ENCODE measurements around the gene STRN4.
"Not testable (repeated sequence)": the region's sequence is repeated elsewhere in the genome, so short reads cannot be mapped to it uniquely, and the experiment has no call there.

The STRN4 gene, protein sequence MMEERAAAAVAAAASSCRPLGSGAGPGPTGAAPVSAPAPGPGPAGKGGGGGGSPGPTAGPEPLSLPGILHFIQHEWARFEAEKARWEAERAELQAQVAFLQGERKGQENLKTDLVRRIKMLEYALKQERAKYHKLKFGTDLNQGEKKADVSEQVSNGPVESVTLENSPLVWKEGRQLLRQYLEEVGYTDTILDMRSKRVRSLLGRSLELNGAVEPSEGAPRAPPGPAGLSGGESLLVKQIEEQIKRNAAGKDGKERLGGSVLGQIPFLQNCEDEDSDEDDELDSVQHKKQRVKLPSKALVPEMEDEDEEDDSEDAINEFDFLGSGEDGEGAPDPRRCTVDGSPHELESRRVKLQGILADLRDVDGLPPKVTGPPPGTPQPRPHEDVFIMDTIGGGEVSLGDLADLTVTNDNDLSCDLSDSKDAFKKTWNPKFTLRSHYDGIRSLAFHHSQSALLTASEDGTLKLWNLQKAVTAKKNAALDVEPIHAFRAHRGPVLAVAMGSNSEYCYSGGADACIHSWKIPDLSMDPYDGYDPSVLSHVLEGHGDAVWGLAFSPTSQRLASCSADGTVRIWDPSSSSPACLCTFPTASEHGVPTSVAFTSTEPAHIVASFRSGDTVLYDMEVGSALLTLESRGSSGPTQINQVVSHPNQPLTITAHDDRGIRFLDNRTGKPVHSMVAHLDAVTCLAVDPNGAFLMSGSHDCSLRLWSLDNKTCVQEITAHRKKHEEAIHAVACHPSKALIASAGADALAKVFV

DNA sequence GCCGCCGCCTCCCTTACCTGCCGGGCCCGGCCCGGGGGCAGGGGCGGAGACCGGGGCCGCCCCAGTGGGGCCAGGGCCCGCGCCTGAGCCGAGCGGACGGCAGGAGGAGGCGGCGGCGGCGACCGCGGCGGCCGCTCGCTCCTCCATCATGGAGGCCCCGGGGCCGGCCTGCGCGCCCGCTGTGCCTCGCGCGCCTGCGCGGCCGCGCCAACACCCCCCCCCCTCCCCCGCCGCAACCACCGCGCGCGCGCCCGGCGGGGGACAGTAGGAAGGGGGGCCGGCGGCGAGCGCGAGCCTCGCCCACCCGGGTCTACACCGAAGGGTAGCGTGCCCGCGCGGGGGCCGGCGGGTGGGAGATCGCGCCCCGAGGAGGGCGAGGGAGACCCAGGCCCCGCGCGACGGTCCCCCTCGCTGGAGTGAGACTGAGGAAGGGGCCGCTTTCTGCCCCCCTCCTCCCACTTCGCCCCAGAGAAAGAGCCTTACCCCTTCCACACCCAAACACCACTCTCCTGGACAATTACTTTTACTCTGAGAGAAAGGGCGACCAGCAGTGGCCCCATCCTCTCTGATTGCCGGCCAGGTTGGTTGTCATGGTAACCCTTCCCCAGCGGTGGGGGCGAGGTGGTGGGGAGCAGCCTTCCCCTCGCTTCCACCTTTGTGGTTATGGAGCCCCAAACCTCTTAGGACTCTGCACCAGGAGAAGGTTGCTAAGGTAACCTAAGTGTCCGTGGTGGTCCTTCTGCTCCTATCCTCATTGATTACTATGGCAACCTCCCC, at the start of gene STRN4:
Gene STRN4 (minus strand): TSS at position 170 of the 777 bp plus-strand sequence. CDS start 20 bp downstream, at position 150.
- DNase-seq = peak; percentile 38 to 73

DNA sequence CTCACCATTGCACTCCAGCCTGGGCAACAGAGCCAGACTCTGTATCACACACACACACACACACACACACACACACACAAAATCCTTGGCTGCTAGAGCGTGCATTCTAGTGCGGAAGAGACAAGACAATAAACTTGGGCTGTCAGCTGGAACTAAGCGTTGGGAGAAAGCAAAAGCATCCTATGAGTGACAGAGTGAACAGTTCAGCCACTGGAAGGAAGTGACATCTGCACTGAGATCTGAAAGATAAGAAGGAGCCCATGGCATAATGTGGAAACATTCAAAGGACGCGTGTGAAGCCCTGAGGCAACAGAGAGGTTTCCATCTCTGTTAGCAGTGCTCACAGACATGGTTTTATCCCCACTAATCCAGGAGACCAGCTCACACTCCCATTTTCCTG, 45.7 kb upstream of the STRN4 start:
- no peak for DNase-seq

DNA sequence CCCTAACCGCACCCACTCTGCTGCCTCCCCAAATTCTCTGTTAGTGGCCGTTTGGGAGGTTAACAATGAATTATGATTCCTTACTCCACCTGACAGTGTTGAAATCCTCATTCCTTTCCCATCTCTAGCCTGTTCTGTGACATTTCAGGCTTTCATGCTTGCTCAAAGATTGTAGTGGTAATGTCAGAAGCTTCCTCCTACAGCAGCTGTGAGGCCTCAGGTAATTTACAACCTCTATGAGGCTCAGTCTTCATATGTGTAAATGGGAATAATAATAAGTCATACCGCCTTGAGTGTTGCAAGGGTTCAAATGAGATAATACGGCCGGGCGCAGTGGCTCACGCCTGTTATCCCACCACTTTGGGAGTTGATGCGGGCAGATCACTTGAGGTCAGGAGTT, 43.1 kb upstream of the STRN4 start:
- DNase-seq = no peak

DNA sequence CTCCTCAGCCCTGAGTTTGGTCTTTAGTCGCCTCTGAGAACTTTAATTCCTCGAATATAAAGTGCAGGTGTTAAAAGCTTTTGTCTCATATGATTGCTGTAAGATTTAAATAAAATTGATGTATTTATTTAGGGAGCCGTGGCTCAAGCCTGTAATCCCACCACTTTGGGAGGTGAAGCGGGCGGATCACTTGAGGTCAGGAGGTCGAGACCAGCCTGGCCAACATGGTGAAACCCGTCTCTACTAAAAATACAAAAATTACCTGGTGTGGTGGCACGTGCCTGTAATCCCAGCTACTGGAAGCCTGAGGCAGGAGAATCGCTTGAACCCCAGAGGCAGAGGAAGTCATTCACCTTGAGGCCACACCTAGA, 42.7 kb upstream of the STRN4 start:
- DNase-seq = no peak

DNA sequence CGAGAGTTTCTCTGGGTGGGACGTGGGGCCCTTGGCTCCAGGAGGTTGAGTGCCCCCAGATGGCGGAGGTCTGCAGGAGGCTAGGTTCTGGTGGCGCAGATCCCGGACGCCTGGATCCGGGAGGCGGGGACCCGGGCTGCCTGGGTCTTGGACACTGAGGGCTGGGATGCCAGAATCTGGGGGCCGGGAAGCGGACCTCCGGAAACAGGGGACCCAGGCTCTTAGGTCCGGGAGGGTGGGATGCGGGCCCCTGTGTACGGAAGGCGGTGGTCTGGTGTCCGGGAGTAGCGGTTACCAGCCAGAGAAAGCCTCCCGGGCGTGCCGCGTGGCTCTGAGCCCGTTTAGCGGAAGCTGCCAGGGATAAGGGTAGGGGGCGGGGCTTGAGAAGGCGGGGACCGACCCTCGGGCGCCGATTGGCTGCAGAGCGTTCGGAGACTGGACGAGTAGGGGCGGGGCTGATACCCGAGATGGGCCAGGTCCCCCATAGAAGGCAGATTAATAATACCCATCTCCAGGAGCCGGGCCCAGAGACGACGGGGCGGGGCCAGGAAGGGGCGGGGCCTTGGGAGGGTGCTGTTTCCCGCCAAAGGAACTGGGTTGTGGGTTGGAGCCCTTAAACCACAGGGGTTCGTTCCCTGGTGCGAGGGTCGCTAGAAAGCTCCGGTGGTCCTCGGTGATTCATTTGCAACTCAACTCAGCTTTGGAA, 42.2 kb upstream of the STRN4 start, which contains the start of gene SLC1A5:
Gene SLC1A5 (minus strand): TSS at position 333 of the 706 bp plus-strand sequence. CDS start 629 bp downstream, outside the sequence.
- DNase-seq = peak; percentile 95 to 99

DNA sequence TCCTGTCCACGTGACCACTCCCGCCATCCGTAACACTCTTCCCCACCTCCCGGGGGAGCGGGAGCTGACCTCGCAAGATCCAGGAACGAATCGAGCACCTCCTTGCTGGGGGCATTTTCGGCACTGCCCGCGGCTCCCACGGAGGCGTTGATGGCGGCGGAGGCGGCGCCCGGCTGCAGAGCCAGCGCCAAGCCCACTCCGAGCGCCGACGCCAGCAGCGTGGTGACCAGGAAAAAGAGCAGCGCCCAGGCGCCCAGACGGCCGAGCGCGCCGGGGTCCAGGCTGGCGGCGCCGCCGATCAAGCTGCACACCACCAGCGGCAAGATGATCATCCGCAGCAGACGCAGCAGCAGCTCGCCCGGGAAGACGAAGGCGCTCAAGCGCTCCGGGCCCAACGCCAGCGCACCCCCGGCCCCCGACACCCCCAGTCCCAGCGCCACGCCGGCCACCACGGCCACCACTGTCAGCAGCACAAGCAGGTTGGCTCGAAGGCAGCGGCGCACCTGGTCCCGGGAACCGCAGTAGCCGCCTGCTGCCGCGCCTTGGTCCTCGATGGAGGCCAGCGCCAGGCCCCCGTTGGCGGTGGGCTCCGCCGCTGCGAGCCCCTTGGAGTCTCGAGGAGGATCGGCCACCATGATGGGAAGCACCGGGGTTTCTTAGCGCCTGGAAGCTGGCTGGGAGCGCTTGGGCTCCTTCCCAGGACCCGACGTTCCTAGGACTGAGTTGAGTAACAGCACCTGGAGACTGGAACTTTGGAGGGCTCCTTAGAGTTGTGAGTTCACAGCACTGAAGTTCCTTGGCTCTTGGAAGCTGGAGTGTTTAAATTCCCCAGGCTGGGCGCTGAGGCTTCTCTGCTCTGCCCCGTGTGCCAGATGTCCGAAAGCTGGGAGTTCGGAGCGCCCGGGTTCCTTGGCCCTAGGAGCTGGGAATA, 41.3 kb upstream of the STRN4 start:
- DNase-seq = peak in 1 of 2 experiments; percentile 57

DNA sequence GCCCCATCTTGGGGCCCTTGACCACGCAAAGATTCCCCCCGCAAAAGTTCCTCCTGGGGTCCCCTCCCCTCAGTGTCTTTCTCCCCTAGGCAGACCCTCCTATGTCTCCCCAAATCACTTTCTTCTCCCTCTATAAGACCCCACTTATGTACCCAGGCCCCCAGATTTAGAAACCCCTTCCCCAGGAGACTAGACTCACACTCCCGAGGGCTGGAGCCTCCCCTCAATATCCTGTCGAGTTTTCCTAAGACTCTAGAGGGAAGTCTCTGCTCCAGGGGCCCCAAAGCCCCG, 40.7 kb upstream of the STRN4 start:
- DNase-seq = no peak

DNA sequence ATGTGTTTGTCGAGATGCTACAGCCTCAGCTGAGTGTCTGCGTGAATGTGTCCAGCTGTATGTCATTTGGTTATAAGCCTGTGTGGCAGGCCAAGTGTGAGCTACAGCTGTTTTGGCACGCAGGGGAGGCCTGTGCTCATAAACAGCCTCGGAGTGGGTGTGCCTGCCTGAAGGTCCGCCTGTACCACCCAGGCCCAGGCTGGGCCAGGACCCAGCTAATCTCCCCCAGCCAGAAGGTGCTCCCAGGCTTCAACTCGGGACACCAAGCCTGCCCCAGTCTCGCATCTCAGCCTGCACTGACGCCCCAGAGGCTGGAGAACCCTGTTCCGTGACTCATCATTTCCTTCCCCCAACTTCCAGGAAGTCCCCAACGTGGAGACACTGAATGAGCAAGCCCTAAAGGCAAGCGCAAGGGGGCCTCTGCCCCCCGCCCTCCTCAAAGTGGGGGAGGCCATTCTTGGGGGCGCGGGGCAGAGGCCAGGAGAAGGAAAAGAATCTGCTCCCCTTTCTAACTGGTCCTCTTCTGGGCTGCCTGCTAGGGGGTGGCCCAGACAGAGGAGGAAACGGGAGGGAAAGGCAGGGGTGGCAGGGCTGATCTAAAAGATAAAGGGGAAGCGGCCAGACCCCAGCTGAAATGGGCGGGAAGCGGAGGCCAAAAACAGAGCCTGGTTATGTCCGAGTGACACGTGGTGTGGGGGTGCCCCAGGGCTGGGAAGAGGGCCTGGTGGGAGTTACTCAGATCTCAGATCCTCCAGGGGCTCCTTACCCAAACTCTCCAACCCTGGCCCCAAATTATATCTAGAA, 40.2 kb upstream of the STRN4 start:
- DNase-seq = peak; percentile 64 to 66

DNA sequence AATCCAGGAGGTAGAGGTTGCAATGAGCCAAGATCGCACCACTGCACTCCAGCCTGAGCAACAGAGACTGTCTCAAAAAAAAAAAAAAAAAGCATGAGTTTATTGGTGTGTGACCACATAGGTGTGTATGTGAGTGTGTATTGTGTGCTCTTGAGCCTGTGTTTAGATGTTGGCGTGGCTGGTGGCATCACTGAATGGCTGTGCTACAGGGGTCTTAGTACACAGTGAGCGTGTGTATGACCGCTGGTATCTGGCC, 39.7 kb upstream of the STRN4 start:
- no peak for DNase-seq

DNA sequence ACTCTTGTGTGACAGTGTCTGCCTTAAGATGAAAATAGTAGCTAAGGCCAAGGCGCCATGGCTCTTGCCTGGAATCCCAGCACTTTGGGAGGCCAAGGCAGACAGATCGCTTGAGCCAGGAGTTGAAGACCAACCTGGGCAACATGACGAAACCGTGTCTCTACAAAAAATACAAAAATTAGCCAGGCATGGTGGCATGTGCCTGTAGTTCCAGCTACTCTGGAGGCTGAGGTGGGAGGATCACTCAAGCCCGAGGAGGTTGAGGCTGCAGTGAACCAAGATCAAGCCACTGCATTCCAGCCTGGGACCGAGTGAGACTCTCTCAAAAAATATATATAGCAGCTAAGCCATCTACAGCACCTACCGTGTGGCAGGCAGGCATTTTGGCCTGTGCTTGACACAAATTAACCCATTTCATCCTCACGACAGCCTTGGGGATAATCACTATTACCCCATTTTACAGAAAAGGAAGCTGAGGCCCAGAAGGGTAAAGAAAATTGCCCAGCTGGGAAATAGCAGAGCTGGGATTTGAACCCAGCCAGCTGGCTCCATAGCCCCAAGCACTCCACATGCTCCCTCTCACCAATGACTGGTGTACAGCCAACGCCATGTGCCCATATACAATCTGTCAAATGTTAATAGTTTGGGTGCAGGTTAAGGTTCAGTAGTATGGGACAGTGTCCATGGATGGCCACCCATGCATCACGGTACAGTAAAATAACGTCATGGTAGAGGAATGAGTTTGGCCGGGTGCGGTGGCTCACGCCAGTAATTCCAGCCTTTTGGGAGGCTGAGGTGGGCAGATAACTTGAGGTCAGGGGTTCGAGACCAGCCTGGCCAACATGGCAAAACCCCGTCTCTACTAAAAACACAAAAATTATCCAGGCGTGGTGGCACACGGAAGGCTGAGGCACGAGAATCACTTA, 39.1 kb upstream of the STRN4 start:
- no peak for DNase-seq

DNA sequence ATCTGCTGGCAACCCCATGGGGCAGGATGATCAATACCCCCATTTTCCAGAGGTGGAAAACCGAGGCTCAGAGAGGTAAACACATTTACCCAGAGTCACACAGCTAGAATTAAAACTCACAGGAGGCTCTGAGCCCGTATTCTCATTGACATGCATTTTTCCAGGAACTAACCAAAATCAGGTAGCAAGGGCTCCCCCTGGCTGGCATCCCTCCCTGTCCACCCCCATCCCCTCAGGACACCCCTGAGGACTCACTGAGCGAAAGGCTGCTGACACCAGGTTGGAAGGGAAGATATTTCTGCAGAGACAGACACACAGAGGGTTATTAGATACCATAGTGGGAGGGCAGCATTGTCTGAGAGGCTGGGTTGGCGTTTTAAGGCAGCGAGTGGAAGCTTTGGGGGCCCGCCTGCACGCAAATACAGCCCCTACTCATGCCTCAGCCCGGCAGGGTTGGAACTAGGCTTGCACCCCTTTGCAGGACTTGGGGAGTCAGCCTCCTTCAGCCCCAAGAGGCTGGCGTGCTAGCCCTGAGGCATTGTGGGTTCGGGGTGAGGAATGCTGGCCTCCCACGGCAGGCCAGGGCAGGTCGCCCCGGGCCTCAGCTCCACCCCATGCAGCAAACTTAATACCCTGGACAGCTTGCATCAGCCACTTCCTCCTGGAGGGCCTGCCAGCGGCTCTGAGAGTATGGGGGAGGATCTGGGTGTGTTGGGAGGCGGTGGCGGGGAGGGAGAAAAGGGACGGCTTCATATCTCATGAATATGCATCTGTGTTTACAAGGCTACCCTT, 38.2 kb upstream of the STRN4 start:
- DNase-seq = peak; percentile 14 to 61

DNA sequence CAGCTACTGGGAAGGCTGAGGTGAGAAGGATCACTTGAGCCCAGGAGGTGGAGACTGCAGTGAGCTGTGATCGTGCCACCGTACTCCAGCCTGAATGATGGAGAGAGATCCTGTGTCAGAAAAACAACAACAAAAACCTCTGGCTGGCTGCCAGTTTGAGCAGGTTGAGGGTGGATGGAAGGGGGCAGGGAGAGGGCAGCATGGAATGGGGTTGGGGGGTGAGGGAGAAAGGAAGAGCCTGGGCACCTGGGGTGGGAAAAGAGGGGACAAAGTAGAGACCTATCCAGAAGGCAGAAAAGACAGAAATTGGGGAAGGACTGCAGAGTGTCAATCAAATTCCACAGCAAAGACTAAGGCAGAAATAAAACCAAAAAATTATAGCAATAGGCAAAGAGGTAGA, 37.4 kb upstream of the STRN4 start:
- DNase-seq = peak in 1 of 2 experiments; percentile 29

DNA sequence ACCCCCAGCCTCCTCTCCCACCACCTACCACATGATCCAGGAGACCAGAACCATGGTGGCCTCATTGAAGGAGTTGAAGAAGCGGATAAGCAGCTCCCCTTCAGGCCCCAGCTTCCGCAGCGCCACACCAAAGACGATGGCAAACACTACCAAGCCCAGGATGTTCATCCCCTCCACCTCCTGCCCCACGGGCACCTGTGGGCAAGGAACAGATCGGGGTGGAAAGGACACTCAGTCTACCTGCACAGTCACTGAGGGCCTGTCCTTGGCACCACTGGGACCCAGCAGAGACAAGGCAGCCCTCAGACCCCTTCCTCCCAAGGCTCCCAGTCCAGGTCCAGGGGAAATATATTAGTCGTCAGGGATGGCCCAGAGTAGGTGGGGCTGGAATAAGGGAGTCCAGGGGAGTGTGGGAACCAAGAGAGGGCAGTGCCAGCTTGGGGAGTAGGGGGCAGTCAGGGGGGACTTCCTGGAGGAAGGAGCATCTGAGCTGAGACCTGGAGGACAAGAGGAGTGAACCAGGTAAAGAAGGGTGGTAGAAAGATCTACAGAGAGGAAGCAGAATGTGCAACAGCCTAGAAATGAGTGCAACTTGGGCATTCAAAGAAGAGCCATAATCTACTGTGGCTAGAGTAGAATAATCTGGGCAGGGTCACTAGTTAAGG, 36.2 kb upstream of the STRN4 start:
- DNase-seq = no peak

DNA sequence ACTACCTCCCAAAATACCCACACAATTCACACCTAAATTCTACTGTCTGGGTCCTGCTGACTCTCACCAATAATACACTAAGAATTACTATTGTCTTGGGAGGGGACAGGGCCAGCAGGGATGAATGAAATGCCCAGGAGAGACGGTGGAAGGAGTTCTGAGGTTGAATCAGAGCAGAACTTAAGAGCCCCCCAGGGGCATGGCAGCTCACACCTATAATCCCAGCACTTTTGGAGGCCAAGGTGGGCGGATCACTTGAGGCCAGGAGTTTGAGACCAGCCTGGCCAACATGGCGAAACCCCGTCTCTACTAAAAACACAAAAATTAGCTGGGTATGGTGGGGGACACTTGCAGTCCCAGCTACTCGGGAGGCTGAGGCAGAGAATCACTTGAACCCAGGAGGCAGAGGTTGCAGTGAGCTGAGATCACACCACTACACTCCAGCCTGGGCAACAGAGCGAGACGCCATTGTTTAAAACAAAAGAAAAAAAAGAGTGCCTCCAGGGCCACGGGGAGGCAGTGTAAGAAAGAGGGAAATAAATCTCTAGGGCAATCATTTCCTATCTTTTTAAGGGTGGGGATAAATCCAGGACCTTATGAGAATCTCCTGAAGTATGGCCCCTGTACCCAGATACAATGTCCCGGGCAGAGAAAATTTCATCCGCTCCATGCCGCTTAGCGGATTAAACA, 31.9 kb upstream of the STRN4 start:
- not testable (repeated sequence) for DNase-seq

DNA sequence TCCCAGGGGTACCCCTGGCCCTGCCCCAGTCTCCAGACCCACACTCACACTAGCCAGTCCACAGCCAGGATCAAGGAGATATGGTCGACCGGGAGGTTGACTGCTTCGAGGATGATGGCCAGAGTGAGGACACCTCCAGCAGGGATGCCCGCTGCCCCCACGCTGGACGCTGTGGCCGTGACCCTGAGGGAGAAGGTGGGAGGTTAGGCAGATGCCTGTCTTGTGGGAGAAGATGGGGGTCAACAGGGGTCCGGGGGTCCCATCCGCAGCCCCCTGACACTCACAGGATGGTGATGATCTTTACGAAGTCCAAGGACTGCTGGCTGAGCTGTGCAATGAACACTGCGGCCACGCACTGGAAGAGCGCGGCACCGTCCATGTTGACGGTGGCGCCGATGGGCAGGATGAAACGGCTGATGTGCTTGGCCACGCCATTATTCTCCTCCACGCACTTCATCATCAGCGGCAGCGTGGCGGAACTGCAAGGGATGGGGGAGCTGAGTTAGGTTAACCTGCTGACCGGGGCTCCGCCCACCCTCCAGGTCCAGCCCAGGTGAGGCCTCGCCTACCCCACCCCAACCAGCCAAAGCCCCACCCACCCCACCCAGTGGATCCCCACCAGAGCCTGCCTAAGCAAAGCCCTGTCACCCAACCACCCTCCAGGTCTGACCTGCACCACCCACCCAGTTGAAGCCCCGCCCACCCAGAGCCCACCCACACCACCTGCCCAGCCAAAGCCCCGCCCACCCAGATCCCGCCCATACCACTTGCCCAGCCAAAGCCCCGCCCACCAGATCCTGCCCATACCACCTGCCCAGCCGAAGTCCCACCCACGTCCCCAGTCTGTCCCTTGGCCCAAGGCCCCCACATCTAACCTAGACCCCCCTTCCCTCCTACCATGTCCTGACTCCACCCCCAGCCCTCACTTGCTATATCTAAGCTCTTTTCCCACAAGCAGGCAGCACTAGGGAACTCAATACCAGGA, 31.0 kb upstream of the STRN4 start:
- no peak for DNase-seq

DNA sequence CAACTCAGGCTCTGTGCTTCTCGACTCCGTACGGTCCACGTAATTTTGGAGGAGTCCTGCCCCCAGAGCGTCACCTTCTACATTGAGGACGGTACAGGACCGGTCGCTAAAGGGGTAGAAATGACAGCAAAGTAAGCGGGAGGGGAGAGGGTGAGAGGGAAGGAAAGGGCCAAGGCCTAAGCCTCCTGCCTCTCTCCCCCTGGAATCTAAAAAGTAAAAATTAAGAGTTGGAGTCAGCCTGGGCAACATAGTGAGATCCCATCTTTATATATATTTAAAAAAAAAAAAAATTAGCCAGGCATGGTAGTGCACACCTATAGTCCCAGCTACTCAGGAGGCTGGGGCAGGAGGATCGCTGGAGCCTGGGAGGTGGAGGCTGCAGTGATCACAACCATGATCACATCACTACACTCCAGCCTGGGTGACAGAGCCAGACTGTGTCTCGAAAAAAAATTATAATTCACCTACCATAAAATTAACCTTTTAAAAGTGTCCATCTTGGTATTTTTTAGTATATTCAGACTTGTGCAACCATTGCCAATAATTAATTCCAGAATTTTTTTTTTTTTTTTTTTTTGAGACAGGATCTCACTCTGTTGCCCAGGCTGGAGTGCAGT, 29.5 kb upstream of the STRN4 start:
- DNase-seq = no peak

Measured in NCI-H446 (cell line).